KMS-11 (cell line): Measurements from ENCODE around the gene NIM1K.

Source experiments
- H2AFZ ChIP-seq: fragments of 200-600 bp; sonication (generic); 2 replicates; pipeline ENCODE4 v1.6.1; 2016; ENCODE audit warnings: antibody characterized with exemption, mixed run types, low read depth
- H3K27ac ChIP-seq: fragments of 200-600 bp; sonication (generic); 2 replicates; pipeline ENCODE4 v1.6.1; 2016; ENCODE audit warnings: mild to moderate bottlenecking, mixed run types
- H3K27me3 ChIP-seq: fragments of 200-600 bp; sonication (generic); 2 replicates; pipeline ENCODE4 v1.6.1; 2017; ENCODE audit warnings: mild to moderate bottlenecking, low read depth, mixed run types, moderate library complexity; ENCODE audit not compliant: insufficient read depth
- H3K36me3 ChIP-seq: fragments of 200-600 bp; sonication (generic); 2 replicates; pipeline ENCODE4 v1.6.1; 2017; ENCODE audit warnings: mild to moderate bottlenecking, mixed run types; ENCODE audit not compliant: insufficient read depth
- H3K4me1 ChIP-seq: fragments of 200-600 bp; sonication (generic); 2 replicates; pipeline ENCODE4 v1.6.1; 2016; ENCODE audit warnings: mild to moderate bottlenecking, low read depth, mixed run types; ENCODE audit not compliant: poor library complexity, severe bottlenecking
- H3K4me2 ChIP-seq: fragments of 200-600 bp; sonication (generic); 2 replicates; pipeline ENCODE4 v1.7.0; 2016; ENCODE audit warnings: mild to moderate bottlenecking, mixed run types
- H3K4me3 ChIP-seq: fragments of 200-600 bp; sonication (generic); IDR thresholded peaks from 2 replicates; pipeline ENCODE4 v1.6.1; 2017; ENCODE audit warnings: low read depth, low read length, mixed read lengths; ENCODE audit not compliant: insufficient read depth
- H3K79me2 ChIP-seq: fragments of 200-600 bp; sonication (generic); 2 replicates; pipeline ENCODE4 v1.6.1; 2016; ENCODE audit warnings: low read depth, mixed run types; ENCODE audit not compliant: insufficient read depth
- H3K9ac ChIP-seq: fragments of 200-600 bp; sonication (generic); 2 replicates; pipeline ENCODE4 v1.6.1; 2016; ENCODE audit warnings: mild to moderate bottlenecking, mixed run types
- H4K20me1 ChIP-seq: fragments of 200-600 bp; sonication (generic); 2 replicates; pipeline ENCODE4 v1.6.1; 2016; ENCODE audit warnings: mild to moderate bottlenecking, mixed run types; ENCODE audit not compliant: insufficient read depth
- CTCF ChIP-seq: fragments of 200-600 bp; sonication (generic); conservative IDR thresholded peaks from 2 replicates; pipeline ENCODE4 v1.6.1; 2017; ENCODE audit warnings: low read depth, mild to moderate bottlenecking, antibody characterized with exemption, low read length, moderate library complexity, mixed read lengths

The NIM1K gene

GRCh38 chr5:43149231-43149630 is 42.8 kb upstream of the NIM1K start:
- Histone ChIP-seq H2AFZ (no peak overlapping the region), H3K36me3 (no peaks in the 10 kb centered on the region), H3K4me2 (no peak overlapping the region), H3K4me1 (peaks cover 6% of the 10 kb centered on the region), H4K20me1 (no peaks in the 10 kb centered on the region), H3K4me3 (no peak overlapping the region), H3K9ac (no peak overlapping the region), H3K27ac (no peak overlapping the region), H3K79me2 (no peaks in the 10 kb centered on the region), H3K27me3 (no peaks in the 10 kb centered on the region)
- no peak for TF ChIP-seq CTCF

GRCh38 chr5:43150075-43150474 is 42.0 kb upstream of the NIM1K start:
- Histone ChIP-seq H3K9ac (no peak overlapping the region), H3K79me2 (no peaks in the 10 kb centered on the region), H3K27me3 (no peaks in the 10 kb centered on the region), H3K4me2 (no peak overlapping the region), H3K27ac (no peak overlapping the region), H4K20me1 (no peaks in the 10 kb centered on the region), H3K4me1 (peaks cover 6% of the 10 kb centered on the region), H2AFZ (no peak overlapping the region), H3K36me3 (no peaks in the 10 kb centered on the region), H3K4me3 (no peak overlapping the region)
- TF ChIP-seq CTCF = no peak

GRCh38 chr5:43150748-43151147 is 41.3 kb upstream of the NIM1K start:
- peaks cover 6% of the 10 kb centered on the region for H3K4me1 ChIP-seq
- H3K27ac ChIP-seq = no peak overlapping the region
- H3K9ac ChIP-seq = no peak overlapping the region
- TF ChIP-seq CTCF = no peak
- no peak overlapping the region for H2AFZ ChIP-seq
- no peak overlapping the region for H3K4me3 ChIP-seq
- no peaks in the 10 kb centered on the region for H3K79me2 ChIP-seq
- no peaks in the 10 kb centered on the region for H3K27me3 ChIP-seq
- no peaks in the 10 kb centered on the region for H4K20me1 ChIP-seq
- no peaks in the 10 kb centered on the region for H3K36me3 ChIP-seq
- no peak overlapping the region for H3K4me2 ChIP-seq

- H4K20me1 ChIP-seq = no peaks in the 10 kb centered on the region
- no peaks in the 10 kb centered on the region for H3K79me2 ChIP-seq
- H3K27ac ChIP-seq = no peak overlapping the region
- H3K4me2 ChIP-seq = no peak overlapping the region
- no peak overlapping the region for H3K9ac ChIP-seq
- H3K36me3 ChIP-seq = no peaks in the 10 kb centered on the region
- H3K4me1 ChIP-seq = peaks cover 6% of the 10 kb centered on the region
- TF ChIP-seq CTCF = no peak
- no peak overlapping the region for H3K4me3 ChIP-seq
- H3K27me3 ChIP-seq = no peaks in the 10 kb centered on the region
- no peak overlapping the region for H2AFZ ChIP-seq
Measured at GRCh38 chr5:43152946-43153345, 39.1 kb upstream of the NIM1K start.
